NB4 (cell line): ENCODE measurements around the gene DNAH9.
A peak's percentile ranks its signal among the peaks of the same experiment; 100 is the strongest.

Source experiments
- DNase-seq: peaks from one replicate; pipeline ENCODE4 v3.0.0; 2010; ENCODE audit warnings: low read depth
- H3K4me3 ChIP-seq: one replicate; pipeline ENCODE4 v1.5.1; 2011; ENCODE audit warnings: mild to moderate bottlenecking, low read depth, low read length, moderate library complexity
- MAX ChIP-seq: IDR thresholded peaks from 2 replicates; pipeline ENCODE4 v1.6.1; 2011; ENCODE audit warnings: low read depth, low read length
- MYC ChIP-seq: IDR thresholded peaks from 2 replicates; pipeline ENCODE4 v1.6.1; 2011; ENCODE audit warnings: low read depth, low read length
- POLR2A ChIP-seq: IDR thresholded peaks from 2 replicates; pipeline ENCODE4 v1.6.1; 2011; ENCODE audit warnings: mild to moderate bottlenecking; ENCODE audit not compliant: insufficient read length; ENCODE audit errors: extremely low read depth
- TF ChIP-seq, protein P1 (sequence below): IDR thresholded peaks from one replicate; pipeline ENCODE4 v1.5.1; 2012; ENCODE audit warnings: low read depth, low read length

Gene DNAH9

GRCh38 chr17:11786711-11787438 is 188.6 kb downstream of the DNAH9 start:
- no peak for DNase-seq
- no peak overlapping the region for H3K4me3 ChIP-seq
- TF ChIP-seq POLR2A (no peak), MYC (no peak)
- TF ChIP-seq, protein P1, sequence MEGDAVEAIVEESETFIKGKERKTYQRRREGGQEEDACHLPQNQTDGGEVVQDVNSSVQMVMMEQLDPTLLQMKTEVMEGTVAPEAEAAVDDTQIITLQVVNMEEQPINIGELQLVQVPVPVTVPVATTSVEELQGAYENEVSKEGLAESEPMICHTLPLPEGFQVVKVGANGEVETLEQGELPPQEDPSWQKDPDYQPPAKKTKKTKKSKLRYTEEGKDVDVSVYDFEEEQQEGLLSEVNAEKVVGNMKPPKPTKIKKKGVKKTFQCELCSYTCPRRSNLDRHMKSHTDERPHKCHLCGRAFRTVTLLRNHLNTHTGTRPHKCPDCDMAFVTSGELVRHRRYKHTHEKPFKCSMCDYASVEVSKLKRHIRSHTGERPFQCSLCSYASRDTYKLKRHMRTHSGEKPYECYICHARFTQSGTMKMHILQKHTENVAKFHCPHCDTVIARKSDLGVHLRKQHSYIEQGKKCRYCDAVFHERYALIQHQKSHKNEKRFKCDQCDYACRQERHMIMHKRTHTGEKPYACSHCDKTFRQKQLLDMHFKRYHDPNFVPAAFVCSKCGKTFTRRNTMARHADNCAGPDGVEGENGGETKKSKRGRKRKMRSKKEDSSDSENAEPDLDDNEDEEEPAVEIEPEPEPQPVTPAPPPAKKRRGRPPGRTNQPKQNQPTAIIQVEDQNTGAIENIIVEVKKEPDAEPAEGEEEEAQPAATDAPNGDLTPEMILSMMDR: no peak

DNA sequence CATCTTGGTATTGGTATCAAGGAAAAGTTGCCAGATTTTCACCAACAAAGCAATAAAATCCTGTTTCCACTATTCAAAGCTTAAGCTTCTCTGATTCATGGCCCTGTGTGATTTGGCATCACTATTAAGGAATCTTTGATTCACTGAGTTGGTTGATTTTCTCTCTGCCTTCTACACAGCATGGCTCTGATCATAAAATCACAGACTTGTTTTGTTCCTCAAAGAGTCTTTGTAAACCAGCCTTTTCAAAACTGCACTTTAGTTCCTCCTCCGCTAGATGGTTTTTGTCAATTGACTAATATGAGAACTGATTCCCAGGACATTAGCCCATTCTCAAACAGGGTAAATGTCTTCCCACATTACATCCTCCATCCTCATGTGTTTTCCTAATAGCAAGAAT is 197.6 kb downstream of the DNAH9 start:
- no peak overlapping the region for H3K4me3 ChIP-seq
- no peak for TF ChIP-seq MYC
- no peak for TF ChIP-seq POLR2A
- TF ChIP-seq MAX: no peak
- TF ChIP-seq, protein P1: no peak
- DNase-seq: no peak

GRCh38 chr17:11797803-11798202 is 199.5 kb downstream of the DNAH9 start:
- TF ChIP-seq, protein P1: peak; percentile 47
- TF ChIP-seq POLR2A (no peak), MAX (no peak), MYC (no peak)
- no peak for DNase-seq
- H3K4me3 ChIP-seq: no peak overlapping the region

- H3K4me3 ChIP-seq: no peak overlapping the region
- TF ChIP-seq MAX (no peak), MYC (no peak), POLR2A (no peak)
- TF ChIP-seq, protein P1: no peak
- DNase-seq: no peak
Measured at GRCh38 chr17:11803231-11803969, 205.1 kb downstream of the DNAH9 start.

DNA sequence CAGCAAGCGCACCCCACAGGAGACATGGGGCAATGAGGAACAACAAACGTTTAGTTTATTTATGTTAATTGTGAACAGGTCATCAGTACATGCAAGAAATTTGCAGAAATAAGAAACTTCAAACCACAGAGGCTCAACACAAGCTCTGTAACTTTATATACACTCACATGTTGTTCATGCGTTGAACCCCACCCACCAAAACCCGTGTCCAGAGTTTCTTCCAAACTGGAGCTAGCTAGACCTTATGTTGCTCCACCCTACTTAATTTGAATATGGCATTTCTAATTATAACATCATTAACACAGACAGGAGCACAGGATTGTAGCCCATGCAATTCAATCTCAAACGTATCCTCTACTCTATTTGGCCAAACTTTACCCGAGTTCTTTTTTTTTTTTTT is 206.9 kb downstream of the DNAH9 start:
- no peak for TF ChIP-seq MAX
- TF ChIP-seq POLR2A: no peak
- no peak for TF ChIP-seq MYC
- TF ChIP-seq, protein P1: no peak
- DNase-seq: no peak

More for the DNA sequence above, 206.9 kb downstream of the DNAH9 start:
- H3K4me3 ChIP-seq: no peak overlapping the region
